NCI-H82 treated with DMSO at 0.1 percent for 48 hours (cell line): ENCODE results near the gene ADORA3.

Source experiments
- DNase-seq: peaks from one replicate; lab custom pipeline; 2025; ENCODE audit not compliant: unreplicated experiment; lab: John Stamatoyannopoulos, UW

ADORA3 gene

GRCh38 chr1:111476214-111476613 lies 27.2 kb downstream of the ADORA3 start:
- no peak for DNase-seq

GRCh38 chr1:111475701-111476100 lies 27.7 kb downstream of the ADORA3 start:
- DNase-seq = no peak

- DNase-seq = no peak
Observed at GRCh38 chr1:111474521-111474920, 28.9 kb downstream of the ADORA3 start.

- no peak for DNase-seq
Observed at GRCh38 chr1:111474106-111474505, 29.3 kb downstream of the ADORA3 start.

GRCh38 chr1:111471538-111471937 lies 31.9 kb downstream of the ADORA3 start:
- DNase-seq = no peak

GRCh38 chr1:111471012-111471411 lies 32.4 kb downstream of the ADORA3 start:
- no peak for DNase-seq

- DNase-seq = no peak
Observed at GRCh38 chr1:111470596-111470995, 32.8 kb downstream of the ADORA3 start.

- DNase-seq = no peak
Observed at GRCh38 chr1:111469539-111469938, 33.9 kb downstream of the ADORA3 start.

- DNase-seq = peak; percentile 94
Observed at GRCh38 chr1:111468717-111469100, 34.7 kb downstream of the ADORA3 start.

GRCh38 chr1:111467865-111468716 lies 35.3 kb downstream of the ADORA3 start:
- no peak for DNase-seq

- no peak for DNase-seq
Observed at GRCh38 chr1:111466480-111466879, 37.0 kb downstream of the ADORA3 start.

- DNase-seq = no peak
Observed at GRCh38 chr1:111465754-111466153, 37.7 kb downstream of the ADORA3 start.

GRCh38 chr1:111463029-111463683 lies 40.3 kb downstream of the ADORA3 start:
- peak; percentile 67 for DNase-seq

GRCh38 chr1:111462370-111463028 lies 40.9 kb downstream of the ADORA3 start:
- DNase-seq = no peak

GRCh38 chr1:111461765-111462164 lies 41.7 kb downstream of the ADORA3 start:
- DNase-seq = no peak

- no peak for DNase-seq
Observed at GRCh38 chr1:111455642-111456031, 47.8 kb downstream of the ADORA3 start.

GRCh38 chr1:111454859-111455641 lies 48.4 kb downstream of the ADORA3 start:
- DNase-seq = no peak

- no peak for DNase-seq
Observed at GRCh38 chr1:111453706-111454105, 49.7 kb downstream of the ADORA3 start.

- DNase-seq = no peak
Observed at GRCh38 chr1:111452581-111452980, 50.9 kb downstream of the ADORA3 start.

- DNase-seq = no peak
Observed at GRCh38 chr1:111450185-111450584, 53.2 kb downstream of the ADORA3 start.

- DNase-seq = no peak
Observed at GRCh38 chr1:111449703-111450017, 53.8 kb downstream of the ADORA3 start.
